ENCODE measurements around the gene ZNF562.

GRCh38 chr19:9644472-9644871 is 30.4 kb downstream of the ZNF562 start:
- TF ChIP-seq CTCF (IDR thresholded peaks at IDR 0.05; ENCODE audit: low read depth, low read length), result no peak
- TF ChIP-seq, protein P1, sequence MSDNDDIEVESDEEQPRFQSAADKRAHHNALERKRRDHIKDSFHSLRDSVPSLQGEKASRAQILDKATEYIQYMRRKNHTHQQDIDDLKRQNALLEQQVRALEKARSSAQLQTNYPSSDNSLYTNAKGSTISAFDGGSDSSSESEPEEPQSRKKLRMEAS (IDR thresholded peaks at IDR 0.05; ENCODE audit: low read depth, low read length), result no peak
- no peak for TF ChIP-seq POLR2A (IDR thresholded peaks at IDR 0.05; ENCODE audit: extremely low read depth, insufficient read length)
- no peak for TF ChIP-seq MYC (IDR thresholded peaks at IDR 0.05; ENCODE audit: low read depth, low read length)

All from NB4 (cell line).